WTC11 (cell line): Measurements from ENCODE around the gene PPM1L. TPM values are rescaled to one million over a fixed set of nuclear protein-coding genes. Genes with fewer than 3 reads are reported as not detected.

ENCODE experiments used
- ATAC-seq: fragments of 200-7000 bp; cut with Tn5 transposase; 2 replicates; pipeline ENCODE4 v1.10.0; 2021; ENCODE audit warnings: mild to moderate bottlenecking, moderate library complexity
- CTCF ChIA-PET: fragments of 300-600 bp; sonication (Branson Sonifier 250); formaldehyde crosslinking; loops from one replicate; lab custom pipeline; 2021; ENCODE audit warnings: antibody characterized with exemption; lab: Charles Lee
- POLR2A ChIA-PET: fragments of 350-600 bp; sonication (Branson Sonifier 250); formaldehyde crosslinking; loops from one replicate; lab custom pipeline; 2021; ENCODE audit warnings: antibody characterized with exemption; lab: Charles Lee
- DNase-seq: peaks from one replicate; pipeline ENCODE4 v3.0.0; 2021; ENCODE audit warnings: low spot score
- H3K27ac Mint-ChIP-seq: 2 replicates; pipeline ENCODE4 v1.8.0; 2021; ENCODE audit warnings: mixed read lengths
- H3K27me3 Mint-ChIP-seq: 2 replicates; pipeline ENCODE4 v1.8.0; 2021; ENCODE audit warnings: low read depth, mild to moderate bottlenecking, moderate library complexity, mixed read lengths
- H3K36me3 Mint-ChIP-seq: 2 replicates; pipeline ENCODE4 v1.8.0; 2021; ENCODE audit warnings: mixed read lengths
- H3K4me1 Mint-ChIP-seq: 2 replicates; pipeline ENCODE4 v1.8.0; 2022; ENCODE audit warnings: mixed read lengths
- H3K4me3 Mint-ChIP-seq: 2 replicates; pipeline ENCODE4 v1.8.0; 2021; ENCODE audit warnings: mild to moderate bottlenecking, moderate library complexity, mixed read lengths
- H3K9me3 Mint-ChIP-seq: 2 replicates; pipeline ENCODE4 v1.8.0; 2021; ENCODE audit warnings: mixed read lengths
- CDX4 ChIP-seq: fragments of 250-450 bp; sonication (Bioruptor Pico); IDR thresholded peaks from 2 replicates; pipeline ENCODE4 v1.9.0; 2021; ENCODE audit warnings: moderate library complexity, mild to moderate bottlenecking, inconsistent platforms, borderline replicate concordance
- FOXP1 ChIP-seq: sonication (generic); formaldehyde crosslinking; IDR thresholded peaks from 2 replicates; pipeline ENCODE4 v1.8.0; 2022; ENCODE audit warnings: missing genetic modification reagents, mild to moderate bottlenecking, moderate library complexity, borderline replicate concordance
- GTF2I ChIP-seq: fragments of 250-450 bp; sonication (Bioruptor Pico); conservative IDR thresholded peaks from 2 replicates; pipeline ENCODE4 v1.4.0; 2021; ENCODE audit warnings: mild to moderate bottlenecking
- IRF2 ChIP-seq: sonication (generic); formaldehyde crosslinking; IDR thresholded peaks from 2 replicates; pipeline ENCODE4 v1.8.0; 2022; ENCODE audit warnings: low read depth, missing genetic modification reagents, borderline replicate concordance
- MAX ChIP-seq: sonication (generic); formaldehyde crosslinking; IDR thresholded peaks from 2 replicates; pipeline ENCODE4 v1.8.0; 2022; ENCODE audit warnings: mild to moderate bottlenecking, missing genetic modification reagents
- MXD4 ChIP-seq: fragments of 250-450 bp; sonication (Bioruptor Pico); IDR thresholded peaks from 2 replicates; pipeline ENCODE4 v1.8.0; 2021; ENCODE audit warnings: mild to moderate bottlenecking, moderate library complexity, borderline replicate concordance
- NFE2L1 ChIP-seq: sonication (generic); formaldehyde crosslinking; IDR thresholded peaks from 2 replicates; pipeline ENCODE4 v1.8.1; 2023; ENCODE audit warnings: missing genetic modification reagents
- NR1H2 ChIP-seq: sonication (generic); formaldehyde crosslinking; IDR thresholded peaks from 2 replicates; pipeline ENCODE4 v1.9.0; 2021; ENCODE audit warnings: mild to moderate bottlenecking, moderate library complexity, missing genetic modification reagents
- NR3C1 ChIP-seq: sonication (generic); formaldehyde crosslinking; conservative IDR thresholded peaks from 2 replicates; pipeline ENCODE4 v1.8.1; 2023; ENCODE audit warnings: low read depth, mild to moderate bottlenecking, missing genetic modification reagents
- OVOL2 ChIP-seq: fragments of 250-450 bp; sonication (Bioruptor Pico); IDR thresholded peaks from 2 replicates; pipeline ENCODE4 v1.9.0; 2021; ENCODE audit warnings: mild to moderate bottlenecking, borderline replicate concordance
- PRDM15 ChIP-seq: sonication (generic); formaldehyde crosslinking; IDR thresholded peaks from 2 replicates; pipeline ENCODE4 v1.8.0; 2022; ENCODE audit warnings: missing genetic modification reagents
- SMAD3 ChIP-seq: sonication (generic); formaldehyde crosslinking; IDR thresholded peaks from 2 replicates; pipeline ENCODE4 v1.8.0; 2022; ENCODE audit warnings: missing genetic modification reagents, mild to moderate bottlenecking, borderline replicate concordance
- TCF7 ChIP-seq: sonication (generic); formaldehyde crosslinking; IDR thresholded peaks from 2 replicates; pipeline ENCODE4 v1.8.0; 2022; ENCODE audit warnings: mild to moderate bottlenecking, low read depth, missing genetic modification reagents, moderate library complexity
- USF2 ChIP-seq: sonication (generic); formaldehyde crosslinking; IDR thresholded peaks from 2 replicates; pipeline ENCODE4 v1.8.1; 2023; ENCODE audit warnings: mild to moderate bottlenecking, missing genetic modification reagents, moderate library complexity
- ZNF121 ChIP-seq: sonication (generic); formaldehyde crosslinking; IDR thresholded peaks from 2 replicates; pipeline ENCODE4 v1.8.0; 2023; ENCODE audit warnings: missing genetic modification reagents
- ZNF423 ChIP-seq: fragments of 250-450 bp; sonication (Bioruptor Pico); IDR thresholded peaks from 2 replicates; pipeline ENCODE4 v2.1.2; 2022; ENCODE audit warnings: mild to moderate bottlenecking, moderate library complexity
- ZNF532 ChIP-seq: fragments of 250-450 bp; sonication (Bioruptor Pico); IDR thresholded peaks from 2 replicates; pipeline ENCODE4 v1.9.0; 2021; ENCODE audit warnings: mild to moderate bottlenecking, borderline replicate concordance
- total RNA-seq: library from RNA; stranded (reverse); gene quantifications from 3 replicates; pipeline ENCODE4 v1.2.3, GENCODE V29; 2021
- TF ChIP-seq, protein P1 (sequence below): sonication (generic); formaldehyde crosslinking; IDR thresholded peaks from 2 replicates; pipeline ENCODE4 v1.8.1; 2023; ENCODE audit warnings: mild to moderate bottlenecking, missing genetic modification reagents
- TF ChIP-seq, protein P2 (sequence below): sonication (generic); formaldehyde crosslinking; IDR thresholded peaks from 2 replicates; pipeline ENCODE4 v1.8.1; 2022; ENCODE audit warnings: low read depth, missing genetic modification reagents, borderline replicate concordance

Gene PPM1L
- total RNA-seq, 1 experiment from 2014 or later = 18.1 TPM

GRCh38 chr3:160822936-160823335, 66.9 kb downstream of the PPM1L start:
- no peaks in the 10 kb centered on the region for H3K36me3 Mint-ChIP-seq
- ATAC-seq (no peak), DNase-seq (no peak)
- POLR2A ChIA-PET = no interaction called here
- no peaks in the 10 kb centered on the region for H3K27me3 Mint-ChIP-seq
- no peaks in the 10 kb centered on the region for H3K9me3 Mint-ChIP-seq
- no peak overlapping the region for H3K4me3 Mint-ChIP-seq
- H3K4me1 Mint-ChIP-seq = peaks cover 19% of the 10 kb centered on the region
- no peak for TF ChIP-seq MXD4 (CRISPR knock-in tag)
- no peak for TF ChIP-seq NR1H2
- TF ChIP-seq, protein P1, sequence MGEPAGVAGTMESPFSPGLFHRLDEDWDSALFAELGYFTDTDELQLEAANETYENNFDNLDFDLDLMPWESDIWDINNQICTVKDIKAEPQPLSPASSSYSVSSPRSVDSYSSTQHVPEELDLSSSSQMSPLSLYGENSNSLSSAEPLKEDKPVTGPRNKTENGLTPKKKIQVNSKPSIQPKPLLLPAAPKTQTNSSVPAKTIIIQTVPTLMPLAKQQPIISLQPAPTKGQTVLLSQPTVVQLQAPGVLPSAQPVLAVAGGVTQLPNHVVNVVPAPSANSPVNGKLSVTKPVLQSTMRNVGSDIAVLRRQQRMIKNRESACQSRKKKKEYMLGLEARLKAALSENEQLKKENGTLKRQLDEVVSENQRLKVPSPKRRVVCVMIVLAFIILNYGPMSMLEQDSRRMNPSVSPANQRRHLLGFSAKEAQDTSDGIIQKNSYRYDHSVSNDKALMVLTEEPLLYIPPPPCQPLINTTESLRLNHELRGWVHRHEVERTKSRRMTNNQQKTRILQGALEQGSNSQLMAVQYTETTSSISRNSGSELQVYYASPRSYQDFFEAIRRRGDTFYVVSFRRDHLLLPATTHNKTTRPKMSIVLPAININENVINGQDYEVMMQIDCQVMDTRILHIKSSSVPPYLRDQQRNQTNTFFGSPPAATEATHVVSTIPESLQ = no peak
- TF ChIP-seq OVOL2 = no peak
- H3K27ac Mint-ChIP-seq = no peak overlapping the region
- CTCF ChIA-PET = no interaction called here

DNA sequence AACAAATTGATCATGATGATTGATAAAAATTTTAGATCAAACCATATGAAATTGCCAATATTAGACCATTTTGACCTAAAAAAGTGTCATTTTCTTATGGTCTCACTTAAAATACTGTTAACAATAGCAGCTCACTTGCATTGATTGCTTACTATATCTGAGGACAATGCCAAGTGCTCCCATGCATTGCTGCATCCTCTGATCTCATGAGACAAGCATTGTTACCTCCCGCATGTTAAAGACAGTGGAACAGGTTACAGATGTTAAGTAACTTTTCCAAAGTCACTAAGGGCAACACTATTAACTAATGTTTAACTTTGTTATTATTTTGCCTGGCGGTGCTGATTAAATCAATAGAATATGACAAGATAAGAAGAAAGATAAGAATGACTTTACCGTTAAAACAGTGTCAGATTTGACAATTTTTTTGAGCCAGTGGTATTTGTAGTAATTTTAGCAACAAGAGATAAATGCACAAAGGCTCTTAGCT, 69.3 kb downstream of the PPM1L start:
- ATAC-seq = no peak
- no peak for TF ChIP-seq NR1H2
- no peak for TF ChIP-seq CDX4
- no peak for TF ChIP-seq USF2 (CRISPR knock-in tag)
- no peak for TF ChIP-seq MAX (CRISPR knock-in tag)
- no peak for TF ChIP-seq PRDM15 (CRISPR knock-in tag)
- TF ChIP-seq ZNF532 (CRISPR knock-in tag) = no peak
- TF ChIP-seq FOXP1 (CRISPR knock-in tag) = no peak
- TF ChIP-seq, protein P2, sequence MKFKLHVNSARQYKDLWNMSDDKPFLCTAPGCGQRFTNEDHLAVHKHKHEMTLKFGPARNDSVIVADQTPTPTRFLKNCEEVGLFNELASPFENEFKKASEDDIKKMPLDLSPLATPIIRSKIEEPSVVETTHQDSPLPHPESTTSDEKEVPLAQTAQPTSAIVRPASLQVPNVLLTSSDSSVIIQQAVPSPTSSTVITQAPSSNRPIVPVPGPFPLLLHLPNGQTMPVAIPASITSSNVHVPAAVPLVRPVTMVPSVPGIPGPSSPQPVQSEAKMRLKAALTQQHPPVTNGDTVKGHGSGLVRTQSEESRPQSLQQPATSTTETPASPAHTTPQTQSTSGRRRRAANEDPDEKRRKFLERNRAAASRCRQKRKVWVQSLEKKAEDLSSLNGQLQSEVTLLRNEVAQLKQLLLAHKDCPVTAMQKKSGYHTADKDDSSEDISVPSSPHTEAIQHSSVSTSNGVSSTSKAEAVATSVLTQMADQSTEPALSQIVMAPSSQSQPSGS = no peak
- TF ChIP-seq SMAD3 (CRISPR knock-in tag) = no peak
- TF ChIP-seq IRF2 = no peak
- no peak for TF ChIP-seq TCF7 (CRISPR knock-in tag)
- TF ChIP-seq NR3C1 (CRISPR knock-in tag) = no peak
- TF ChIP-seq ZNF423 (CRISPR knock-in tag) = no peak
- TF ChIP-seq GTF2I = no peak
- no peak for TF ChIP-seq NFE2L1 (CRISPR knock-in tag)
- TF ChIP-seq ZNF121 (CRISPR knock-in tag) = no peak
- Mint-ChIP-seq H3K4me3 (no peak overlapping the region), H3K36me3 (no peaks in the 10 kb centered on the region), H3K4me1 (peaks cover 24% of the 10 kb centered on the region), H3K9me3 (no peaks in the 10 kb centered on the region), H3K27me3 (no peaks in the 10 kb centered on the region), H3K27ac (no peak overlapping the region)
- ChIA-PET POLR2A (no interaction called here), CTCF (interaction anchor here (0.6 kb wide), 1 partner anchor 716 kb away, joined by 6 read pairs; no protein-coding TSS in a partner anchor)
- DNase-seq = no peak
